Measurements from ENCODE around the gene TLE2. TPM values are rescaled to one million over a fixed set of nuclear protein-coding genes. Genes with fewer than 3 reads are reported as not detected.
"Not testable (repeated sequence)": the region's sequence is repeated elsewhere in the genome, so short reads cannot be mapped to it uniquely, and the experiment has no call there.

Gene TLE2
- total RNA-seq, 4 donors from 2014 or later, result 4.6 to 45.2 (median 29.2) TPM

GRCh38 chr19:2964874-2965273 is 64.2 kb downstream of the TLE2 start:
- H3K4me1 ChIP-seq, result peaks cover 0 to 17% (median 2%) of the 10 kb centered on the region in 4 donors
- H3K36me3 ChIP-seq, result no peaks in the 10 kb centered on the region
- TF ChIP-seq CTCF (IDR thresholded peaks at IDR 0.05) (no peak), POLR2A (IDR thresholded peaks at IDR 0.05) (no peak)
- H3K4me3 ChIP-seq, result no peak overlapping the region
- no peaks in the 10 kb centered on the region for H3K27me3 ChIP-seq
- DNase-seq, result no peak
- no peak overlapping the region for H3K27ac ChIP-seq
- H3K9me3 ChIP-seq, result no peaks in the 10 kb centered on the region

- not testable (repeated sequence) for H3K9me3 ChIP-seq, H3K4me3 ChIP-seq, H3K36me3 ChIP-seq, H3K27me3 ChIP-seq, H3K27ac ChIP-seq, DNase-seq
- peaks cover 0 to 12% (median 0%) of the 10 kb centered on the region in 4 donors for H3K4me1 ChIP-seq
Measured at GRCh38 chr19:2963631-2964030, 65.4 kb downstream of the TLE2 start.

- Histone ChIP-seq H3K27me3 (no peaks in the 10 kb centered on the region), H3K27ac (no peak overlapping the region), H3K4me1 (peaks cover 0 to 8% (median 0%) of the 10 kb centered on the region in 4 donors), H3K9me3 (no peaks in the 10 kb centered on the region), H3K36me3 (no peaks in the 10 kb centered on the region), H3K4me3 (no peak overlapping the region)
- TF ChIP-seq POLR2A (IDR thresholded peaks at IDR 0.05) (no peak), CTCF (IDR thresholded peaks at IDR 0.05) (no peak)
- DNase-seq, result no peak
Measured at GRCh38 chr19:2963122-2963521, 66.0 kb downstream of the TLE2 start.

GRCh38 chr19:2962018-2962670 is 66.9 kb downstream of the TLE2 start:
- no peak overlapping the region for H3K27ac ChIP-seq
- H3K36me3 ChIP-seq, result no peaks in the 10 kb centered on the region
- no peak overlapping the region for H3K4me3 ChIP-seq
- DNase-seq, result peak in 2 of 3 donors; percentile 38 to 68
- H3K9me3 ChIP-seq, result no peaks in the 10 kb centered on the region
- TF ChIP-seq CTCF (IDR thresholded peaks at IDR 0.05) (peak; percentile 36 to 99 (median 92)), POLR2A (IDR thresholded peaks at IDR 0.05) (no peak)
- no peaks in the 10 kb centered on the region for H3K27me3 ChIP-seq
- peaks cover 0 to 8% (median 0%) of the 10 kb centered on the region in 4 donors for H3K4me1 ChIP-seq

- no peak overlapping the region for H3K27ac ChIP-seq
- H3K9me3 ChIP-seq, result no peaks in the 10 kb centered on the region
- no peaks in the 10 kb centered on the region for H3K27me3 ChIP-seq
- H3K4me3 ChIP-seq, result no peak overlapping the region
- TF ChIP-seq POLR2A (IDR thresholded peaks at IDR 0.05) (no peak), CTCF (IDR thresholded peaks at IDR 0.05) (no peak)
- H3K36me3 ChIP-seq, result no peaks in the 10 kb centered on the region
- DNase-seq, result no peak
- H3K4me1 ChIP-seq, result peaks cover 0 to 8% (median 0%) of the 10 kb centered on the region in 4 donors
Measured at GRCh38 chr19:2960120-2960519, 69.0 kb downstream of the TLE2 start.

GRCh38 chr19:2957160-2957559 is 71.9 kb downstream of the TLE2 start:
- no peak overlapping the region for H3K27ac ChIP-seq
- no peaks in the 10 kb centered on the region for H3K27me3 ChIP-seq
- no peaks in the 10 kb centered on the region for H3K9me3 ChIP-seq
- no peaks in the 10 kb centered on the region for H3K36me3 ChIP-seq
- H3K4me3 ChIP-seq, result no peak overlapping the region
- no peak for TF ChIP-seq POLR2A (IDR thresholded peaks at IDR 0.05)
- TF ChIP-seq CTCF (IDR thresholded peaks at IDR 0.05), result no peak
- peaks cover 0 to 5% (median 0%) of the 10 kb centered on the region in 4 donors for H3K4me1 ChIP-seq
- DNase-seq, result no peak
